HL-60 (cell line): Measurements from ENCODE around the gene GRHL1.

ENCODE experiments used
- DNase-seq, 2 experiments: peaks; one replicate each; pipeline ENCODE4 v3.0.0-alpha.2; 2010 to 2020; ENCODE audit warnings: low read depth in 1 of 2, low spot score in 1 of 2
- H3K27ac ChIP-seq: fragments of 250-450 bp; sonication (Bioruptor Pico); replicated peaks from 2 replicates; pipeline ENCODE4 v1.5.1; 2020; ENCODE audit warnings: mild to moderate bottlenecking, moderate library complexity
- H3K27me3 ChIP-seq: fragments of 250-450 bp; sonication (Bioruptor Pico); 2 replicates; pipeline ENCODE4 v1.5.1; 2021; ENCODE audit warnings: mild to moderate bottlenecking, moderate library complexity; ENCODE audit not compliant: insufficient read depth, poor library complexity, severe bottlenecking
- H3K4me3 ChIP-seq: replicated peaks from 2 replicates; pipeline ENCODE4 v1.5.1; 2011; ENCODE audit warnings: mild to moderate bottlenecking, control low read depth, low read length; ENCODE audit not compliant: insufficient read depth
- GABPA ChIP-seq: IDR thresholded peaks from 2 replicates; pipeline ENCODE4 v1.6.1; 2012; ENCODE audit warnings: low read depth
- POLR2AphosphoS5 ChIP-seq: IDR thresholded peaks from 2 replicates; pipeline ENCODE4 v1.6.1; 2012; ENCODE audit warnings: low read depth
- SPI1 ChIP-seq: IDR thresholded peaks from 2 replicates; pipeline ENCODE4 v1.6.1; 2012; ENCODE audit warnings: low read depth, mild to moderate bottlenecking, borderline replicate concordance
- TF ChIP-seq, protein P1 (sequence below): IDR thresholded peaks from 2 replicates; pipeline ENCODE4 v1.6.1; 2012; ENCODE audit warnings: low read depth; ENCODE audit not compliant: insufficient replicate concordance
- TF ChIP-seq, protein P2 (sequence below): IDR thresholded peaks from one replicate; pipeline ENCODE4 v1.5.1; 2011; ENCODE audit warnings: low read length, control low read depth, inconsistent platforms; ENCODE audit not compliant: insufficient read depth

GRHL1 gene

DNA sequence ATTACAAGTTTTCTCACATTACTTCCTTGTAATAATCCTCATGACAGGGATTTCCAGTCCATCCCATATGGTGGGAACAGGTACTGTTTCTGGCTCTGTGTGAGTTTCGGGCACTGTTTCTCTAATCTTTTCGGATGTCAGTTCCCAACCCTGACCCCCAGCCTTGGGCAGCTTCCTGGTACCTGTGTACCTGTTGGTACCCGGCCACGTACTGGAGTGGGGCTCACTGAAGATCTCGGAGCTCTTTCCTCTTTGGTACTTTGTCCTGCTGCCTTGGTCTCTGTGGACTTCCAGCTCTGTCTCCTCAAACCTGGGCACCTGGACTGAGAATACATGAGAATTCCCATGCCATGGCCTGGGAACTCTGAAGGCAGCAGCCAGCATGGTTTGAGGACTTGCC is 36.8 kb downstream of the GRHL1 start:
- no peak for TF ChIP-seq POLR2AphosphoS5
- TF ChIP-seq, protein P1, sequence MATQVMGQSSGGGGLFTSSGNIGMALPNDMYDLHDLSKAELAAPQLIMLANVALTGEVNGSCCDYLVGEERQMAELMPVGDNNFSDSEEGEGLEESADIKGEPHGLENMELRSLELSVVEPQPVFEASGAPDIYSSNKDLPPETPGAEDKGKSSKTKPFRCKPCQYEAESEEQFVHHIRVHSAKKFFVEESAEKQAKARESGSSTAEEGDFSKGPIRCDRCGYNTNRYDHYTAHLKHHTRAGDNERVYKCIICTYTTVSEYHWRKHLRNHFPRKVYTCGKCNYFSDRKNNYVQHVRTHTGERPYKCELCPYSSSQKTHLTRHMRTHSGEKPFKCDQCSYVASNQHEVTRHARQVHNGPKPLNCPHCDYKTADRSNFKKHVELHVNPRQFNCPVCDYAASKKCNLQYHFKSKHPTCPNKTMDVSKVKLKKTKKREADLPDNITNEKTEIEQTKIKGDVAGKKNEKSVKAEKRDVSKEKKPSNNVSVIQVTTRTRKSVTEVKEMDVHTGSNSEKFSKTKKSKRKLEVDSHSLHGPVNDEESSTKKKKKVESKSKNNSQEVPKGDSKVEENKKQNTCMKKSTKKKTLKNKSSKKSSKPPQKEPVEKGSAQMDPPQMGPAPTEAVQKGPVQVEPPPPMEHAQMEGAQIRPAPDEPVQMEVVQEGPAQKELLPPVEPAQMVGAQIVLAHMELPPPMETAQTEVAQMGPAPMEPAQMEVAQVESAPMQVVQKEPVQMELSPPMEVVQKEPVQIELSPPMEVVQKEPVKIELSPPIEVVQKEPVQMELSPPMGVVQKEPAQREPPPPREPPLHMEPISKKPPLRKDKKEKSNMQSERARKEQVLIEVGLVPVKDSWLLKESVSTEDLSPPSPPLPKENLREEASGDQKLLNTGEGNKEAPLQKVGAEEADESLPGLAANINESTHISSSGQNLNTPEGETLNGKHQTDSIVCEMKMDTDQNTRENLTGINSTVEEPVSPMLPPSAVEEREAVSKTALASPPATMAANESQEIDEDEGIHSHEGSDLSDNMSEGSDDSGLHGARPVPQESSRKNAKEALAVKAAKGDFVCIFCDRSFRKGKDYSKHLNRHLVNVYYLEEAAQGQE, result no peak
- no peak for TF ChIP-seq SPI1
- TF ChIP-seq, protein P2, sequence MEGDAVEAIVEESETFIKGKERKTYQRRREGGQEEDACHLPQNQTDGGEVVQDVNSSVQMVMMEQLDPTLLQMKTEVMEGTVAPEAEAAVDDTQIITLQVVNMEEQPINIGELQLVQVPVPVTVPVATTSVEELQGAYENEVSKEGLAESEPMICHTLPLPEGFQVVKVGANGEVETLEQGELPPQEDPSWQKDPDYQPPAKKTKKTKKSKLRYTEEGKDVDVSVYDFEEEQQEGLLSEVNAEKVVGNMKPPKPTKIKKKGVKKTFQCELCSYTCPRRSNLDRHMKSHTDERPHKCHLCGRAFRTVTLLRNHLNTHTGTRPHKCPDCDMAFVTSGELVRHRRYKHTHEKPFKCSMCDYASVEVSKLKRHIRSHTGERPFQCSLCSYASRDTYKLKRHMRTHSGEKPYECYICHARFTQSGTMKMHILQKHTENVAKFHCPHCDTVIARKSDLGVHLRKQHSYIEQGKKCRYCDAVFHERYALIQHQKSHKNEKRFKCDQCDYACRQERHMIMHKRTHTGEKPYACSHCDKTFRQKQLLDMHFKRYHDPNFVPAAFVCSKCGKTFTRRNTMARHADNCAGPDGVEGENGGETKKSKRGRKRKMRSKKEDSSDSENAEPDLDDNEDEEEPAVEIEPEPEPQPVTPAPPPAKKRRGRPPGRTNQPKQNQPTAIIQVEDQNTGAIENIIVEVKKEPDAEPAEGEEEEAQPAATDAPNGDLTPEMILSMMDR, result no peak
- Histone ChIP-seq H3K27me3 (no peaks in the 10 kb centered on the region), H3K27ac (no peak overlapping the region), H3K4me3 (no peak overlapping the region)
- DNase-seq, result no peak

DNA sequence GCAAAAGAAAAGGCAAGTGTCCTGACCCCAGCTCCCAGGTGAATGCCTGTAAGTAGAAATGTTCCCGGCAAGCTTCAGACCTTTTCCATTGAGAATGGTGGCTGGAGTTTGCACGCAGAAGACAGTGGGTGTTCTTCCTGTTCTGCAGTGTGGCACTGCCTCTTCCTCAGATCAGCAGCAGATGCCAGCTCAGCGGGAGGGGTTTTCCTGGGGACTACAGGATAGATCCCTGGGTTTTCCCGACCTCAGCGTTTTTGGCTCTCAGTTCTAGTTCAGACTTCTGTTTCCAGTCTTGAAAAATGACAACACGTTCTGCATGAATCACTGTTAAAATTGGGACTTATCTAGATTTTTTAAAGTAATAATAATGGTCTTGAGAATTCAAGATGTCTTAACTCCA is 39.2 kb downstream of the GRHL1 start:
- no peak overlapping the region for H3K27ac ChIP-seq
- no peak for DNase-seq
- TF ChIP-seq POLR2AphosphoS5 (no peak), GABPA (no peak), SPI1 (no peak)
- TF ChIP-seq, protein P2, result no peak
- TF ChIP-seq, protein P1, result no peak

DNA sequence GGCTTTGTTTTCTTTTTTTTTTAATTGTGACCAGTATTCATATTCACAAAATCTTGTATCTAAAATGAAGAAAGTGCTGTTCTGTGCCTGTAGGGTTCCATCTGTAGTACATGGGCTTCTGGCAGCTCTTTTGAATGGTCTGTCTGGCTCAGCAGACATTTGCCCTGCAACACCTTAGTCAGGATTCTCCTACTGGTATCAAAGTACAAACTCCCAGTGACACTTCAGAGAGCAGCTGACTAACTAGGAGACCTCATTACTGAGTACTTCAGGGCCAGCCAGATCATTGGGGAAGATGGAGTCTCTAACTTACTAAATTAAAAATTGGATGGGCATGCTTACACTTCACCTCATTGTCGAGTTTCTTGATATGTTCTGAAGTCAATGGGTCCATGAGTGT is 39.7 kb downstream of the GRHL1 start:
- TF ChIP-seq GABPA, result no peak
- TF ChIP-seq, protein P1, result no peak
- TF ChIP-seq, protein P2, result no peak
- TF ChIP-seq POLR2AphosphoS5, result no peak
- TF ChIP-seq SPI1, result no peak
- no peak overlapping the region for H3K27ac ChIP-seq

More for the DNA sequence above, 39.2 kb downstream of the GRHL1 start:
- Histone ChIP-seq H3K4me3 (no peak overlapping the region), H3K27me3 (no peaks in the 10 kb centered on the region)

More for the DNA sequence above, 39.7 kb downstream of the GRHL1 start:
- Histone ChIP-seq H3K4me3 (no peak overlapping the region), H3K27me3 (no peaks in the 10 kb centered on the region)
- no peak for DNase-seq
